HG03108 (cell line): ENCODE data around the gene NTM.
"Not testable (repeated sequence)": the region's sequence is repeated elsewhere in the genome, so short reads cannot be mapped to it uniquely, and the experiment has no call there.

Experiments used
- ATAC-seq: cut with Tn5 transposase; IDR thresholded peaks from one replicate; pipeline ENCODE4 v1.9.1; 2021; ENCODE audit warnings: moderate library complexity; ENCODE audit not compliant: unreplicated experiment

The NTM gene

GRCh38 chr11:131418189-131418588, 47.8 kb downstream of the NTM start:
- ATAC-seq = no peak

DNA sequence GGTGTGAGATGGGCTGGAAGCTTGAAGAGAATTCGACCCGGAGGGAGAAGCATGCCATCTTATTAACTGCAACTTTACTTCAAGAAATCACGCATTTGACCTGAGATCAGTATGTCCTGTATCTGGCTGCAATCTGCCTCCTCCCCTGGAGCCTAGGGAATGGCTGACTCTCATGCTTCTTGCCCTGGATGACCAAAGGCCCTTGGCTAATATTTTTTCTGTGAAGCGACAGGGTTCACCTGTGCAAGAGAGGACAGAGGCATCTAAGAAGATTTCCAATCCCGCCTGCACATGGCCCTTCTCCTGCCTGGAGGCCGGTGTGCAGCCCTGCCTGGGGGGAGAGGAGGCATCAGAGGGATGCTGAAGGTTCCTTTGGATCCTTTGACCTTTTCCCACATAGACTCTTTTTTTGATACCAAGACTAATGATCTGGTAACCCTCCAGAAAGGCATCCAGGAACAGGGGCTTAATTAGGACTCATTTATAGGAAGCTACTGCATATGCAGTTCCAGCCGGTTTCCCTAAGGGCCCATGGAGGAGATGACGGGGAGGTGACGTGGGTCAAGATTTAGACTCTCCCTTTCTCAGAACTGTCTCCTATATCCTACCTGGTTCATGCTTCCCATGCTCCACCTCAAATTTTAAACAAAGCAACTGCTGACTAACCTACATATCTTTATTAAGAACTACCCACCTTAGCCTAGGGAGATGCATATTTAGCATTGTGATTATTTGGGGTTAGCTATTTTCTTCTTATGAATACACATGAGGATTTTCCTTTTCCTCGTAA, 50.8 kb downstream of the NTM start:
- ATAC-seq = no peak

DNA sequence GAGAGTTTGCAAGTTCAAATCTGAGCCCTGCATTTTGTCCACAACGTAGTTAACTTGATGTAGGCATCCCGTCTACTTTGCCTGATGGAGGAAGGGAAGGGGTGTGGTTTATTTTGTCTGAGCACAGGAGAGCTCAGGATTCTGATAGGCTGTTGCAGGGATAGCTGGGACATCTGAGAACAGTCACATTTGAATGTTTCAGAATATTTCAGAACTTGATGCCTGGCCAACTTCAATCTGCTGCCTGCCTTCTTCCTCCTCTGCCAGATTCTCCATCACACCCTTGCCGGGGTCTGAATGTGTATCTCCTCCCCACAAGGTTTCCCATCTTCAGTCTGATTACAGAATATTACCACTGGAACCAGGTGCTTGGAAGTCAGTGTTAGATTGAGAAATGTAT, 51.6 kb downstream of the NTM start:
- no peak for ATAC-seq

- no peak for ATAC-seq
Observed at GRCh38 chr11:131422496-131422895, 52.1 kb downstream of the NTM start.

DNA sequence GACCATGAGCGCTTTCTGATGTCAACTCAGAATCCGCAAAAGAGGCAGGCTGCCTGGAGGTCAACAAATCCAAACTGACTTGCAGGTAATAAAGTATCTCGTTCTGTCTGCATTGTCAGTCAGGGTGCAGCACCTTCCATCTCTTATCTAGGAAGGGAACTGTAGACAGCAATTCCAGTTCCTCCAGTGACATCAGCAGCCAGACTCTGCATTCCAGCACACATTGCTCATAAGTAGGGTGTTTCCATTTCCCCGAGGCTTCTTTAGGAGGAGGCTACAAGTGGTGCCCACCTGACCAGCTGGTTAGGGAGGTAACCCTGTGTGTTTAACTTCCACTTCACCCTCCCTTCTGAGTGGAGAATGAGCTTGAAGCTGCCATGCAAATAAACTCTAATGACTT, 53.3 kb downstream of the NTM start:
- ATAC-seq = no peak

DNA sequence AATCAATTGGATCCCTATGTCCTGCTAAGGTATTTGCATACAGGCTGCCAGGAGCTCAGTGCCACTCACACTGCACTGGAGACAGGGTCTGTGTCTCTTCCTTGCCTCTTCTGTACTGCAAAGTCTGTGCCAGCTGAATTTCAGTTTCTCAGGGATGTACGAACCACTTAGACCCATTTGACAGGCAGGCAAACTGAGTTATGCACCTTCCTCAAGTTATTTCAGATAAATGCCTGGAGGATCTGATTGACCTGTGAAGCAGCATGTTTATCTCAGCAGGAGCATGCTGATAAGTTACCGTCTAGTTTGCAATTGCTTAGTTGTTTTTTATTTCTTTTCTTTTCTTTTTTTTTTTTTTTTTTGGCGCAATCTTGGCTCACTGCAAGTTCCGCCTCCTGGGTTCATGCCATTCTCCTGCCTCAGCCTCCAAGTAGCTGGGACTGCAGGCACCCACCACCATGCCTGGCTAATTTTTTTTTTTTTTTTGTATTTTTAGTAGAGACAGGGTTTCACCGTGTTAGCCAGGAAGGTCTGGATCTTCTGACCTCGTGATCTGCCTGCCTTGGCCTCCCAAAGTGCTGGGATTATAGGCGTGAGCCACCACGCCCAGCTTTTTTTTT, 54.0 kb downstream of the NTM start:
- ATAC-seq = not testable (repeated sequence)

GRCh38 chr11:131425285-131425684, 54.9 kb downstream of the NTM start:
- ATAC-seq = no peak

- no peak for ATAC-seq
Observed at GRCh38 chr11:131428853-131429252, 58.4 kb downstream of the NTM start.

- no peak for ATAC-seq
Observed at GRCh38 chr11:131430473-131431208, 60.2 kb downstream of the NTM start.

DNA sequence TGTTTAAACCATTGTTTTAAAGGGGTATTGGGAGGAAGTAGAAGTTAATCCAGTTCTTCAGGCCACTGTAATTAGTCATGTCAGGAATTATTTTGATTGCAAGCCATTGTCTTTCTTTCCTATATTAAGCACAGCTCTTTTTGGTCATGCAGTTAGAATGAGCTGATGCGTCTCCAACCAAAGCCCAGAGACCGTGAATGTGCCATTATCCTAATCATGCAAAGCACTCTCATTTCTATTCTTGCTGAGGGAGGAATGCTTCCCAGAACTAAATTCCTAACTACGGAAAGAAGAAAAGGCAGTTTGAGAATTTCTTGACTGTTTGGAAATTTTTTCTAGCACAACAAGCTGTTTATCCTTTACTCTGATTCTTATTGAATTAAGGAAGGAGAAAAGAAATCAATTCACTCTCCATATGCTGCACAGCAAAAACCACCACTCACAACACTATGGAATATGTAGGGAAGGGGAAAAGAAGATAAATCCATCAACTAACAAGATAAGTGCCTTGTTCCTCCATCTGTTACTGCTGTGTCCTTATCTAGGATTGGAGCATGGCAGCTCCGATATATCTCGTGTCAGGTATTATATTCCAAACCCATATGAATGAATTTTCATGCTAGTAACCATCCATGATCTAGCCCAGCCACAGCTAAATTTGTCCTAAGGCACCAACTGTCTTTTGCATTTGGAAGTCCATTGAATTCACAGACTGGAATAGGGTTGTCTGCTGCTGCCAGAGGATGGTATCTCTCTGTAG, 70.8 kb downstream of the NTM start:
- no peak for ATAC-seq

DNA sequence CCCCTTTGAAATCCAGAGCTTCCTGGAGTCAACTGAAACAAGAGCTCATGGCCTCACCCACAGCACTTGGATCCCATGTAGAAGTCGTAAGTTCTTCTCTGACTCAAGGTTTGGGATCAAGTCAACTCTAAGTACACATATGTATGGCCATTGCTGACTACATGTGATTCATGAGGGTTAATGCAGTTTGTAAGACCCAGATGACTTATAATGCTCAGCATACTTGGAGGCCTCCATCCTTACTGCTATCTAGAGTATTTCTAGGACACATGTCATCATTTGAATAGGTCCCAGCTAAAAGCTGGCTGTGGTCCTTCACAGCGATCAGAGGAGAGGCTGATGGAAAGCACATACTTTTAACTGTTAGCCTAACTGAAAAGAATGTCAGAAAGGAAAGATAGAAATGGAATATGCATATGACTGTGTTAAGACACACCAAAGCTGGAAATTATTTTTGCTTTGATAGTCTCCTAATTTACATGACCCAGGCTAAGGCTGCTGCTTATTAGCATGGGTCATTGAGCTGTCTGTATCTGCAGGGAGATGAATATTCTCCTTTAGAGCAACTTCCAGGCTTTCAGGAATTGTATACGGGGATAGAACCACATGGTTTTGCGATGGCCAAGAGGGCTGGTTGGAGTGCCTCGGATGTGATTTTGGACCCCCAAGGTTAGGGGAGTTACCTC, 76.3 kb downstream of the NTM start:
- ATAC-seq = no peak

DNA sequence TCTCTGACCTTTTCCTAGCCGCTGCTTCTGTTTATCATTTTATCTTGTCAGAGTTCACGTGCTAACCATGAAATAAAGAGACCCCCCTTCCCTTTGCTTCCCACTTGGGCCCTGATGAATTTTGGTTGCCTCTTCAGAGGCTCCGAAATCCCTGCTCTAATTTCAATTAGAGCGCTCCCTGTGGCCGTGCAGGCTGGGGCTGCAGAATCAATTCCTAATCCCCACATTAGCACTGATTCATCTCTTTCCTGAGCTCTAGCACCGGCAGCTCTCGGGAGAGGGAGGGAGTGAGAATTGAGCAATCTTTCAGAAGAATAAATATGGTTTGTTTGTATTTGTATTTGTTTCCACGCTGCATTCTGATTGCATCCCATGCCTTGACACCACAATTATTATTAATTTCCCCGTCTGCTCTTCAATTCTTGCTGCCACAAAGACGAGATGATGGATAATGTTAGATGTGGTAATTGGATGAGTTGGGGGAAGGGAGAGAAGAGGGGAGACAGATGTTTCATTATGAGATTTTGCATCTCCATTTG, 76.9 kb downstream of the NTM start:
- ATAC-seq = no peak

- no peak for ATAC-seq
Observed at GRCh38 chr11:131447898-131448297, 77.5 kb downstream of the NTM start.

GRCh38 chr11:131449036-131450019, 78.9 kb downstream of the NTM start:
- no peak for ATAC-seq

- ATAC-seq = no peak
Observed at GRCh38 chr11:131454490-131454889, 84.1 kb downstream of the NTM start.

- ATAC-seq = no peak
Observed at GRCh38 chr11:131454989-131455388, 84.6 kb downstream of the NTM start.

GRCh38 chr11:131455843-131456704, 85.7 kb downstream of the NTM start:
- no peak for ATAC-seq

GRCh38 chr11:131457163-131457562, 86.7 kb downstream of the NTM start:
- ATAC-seq = no peak
